Kidney epithelial cell (primary cell): ENCODE data around the gene CCNG2. TPM values are rescaled to one million over a fixed set of nuclear protein-coding genes. Genes with fewer than 3 reads are reported as not detected.

ENCODE experiments used
- DNase-seq: peaks from one replicate; pipeline ENCODE4 v3.0.0-alpha.2; 2010; ENCODE audit warnings: low read depth
- H3K27me3 ChIP-seq: 2 replicates; pipeline ENCODE4 v1.6.0; 2011; ENCODE audit warnings: low read length; ENCODE audit not compliant: control insufficient read depth, insufficient read depth
- H3K36me3 ChIP-seq: 2 replicates; pipeline ENCODE4 v1.5.1; 2011; ENCODE audit warnings: low read length; ENCODE audit not compliant: control insufficient read depth, insufficient read depth
- H3K4me3 ChIP-seq: 2 replicates; pipeline ENCODE4 v1.5.1; 2011; ENCODE audit warnings: low read depth, mild to moderate bottlenecking, control low read depth, low read length
- CTCF ChIP-seq: IDR thresholded peaks from 2 replicates; pipeline ENCODE4 v1.5.1; 2011; ENCODE audit warnings: mild to moderate bottlenecking, moderate library complexity, low read length, control low read depth, inconsistent platforms; ENCODE audit not compliant: insufficient read depth, poor library complexity, severe bottlenecking
- total RNA-seq: library from RNA; depleted of rRNA; stranded (reverse); fragments of >200 nt; gene quantifications from 2 replicates; pipeline ENCODE4 v1.2.3, GENCODE V29; 2015

The CCNG2 gene
- total RNA-seq, 1 donor from 2014 or later: 27.1 TPM

- H3K27me3 ChIP-seq: no peaks in the 10 kb centered on the region
- H3K4me3 ChIP-seq: no peak overlapping the region
- TF ChIP-seq CTCF: no peak
- DNase-seq: no peak
- H3K36me3 ChIP-seq: no peaks in the 10 kb centered on the region
Observed at GRCh38 chr4:77183777-77184420, 26.9 kb downstream of the CCNG2 start.

- Histone ChIP-seq H3K27me3 (no peaks in the 10 kb centered on the region), H3K36me3 (no peaks in the 10 kb centered on the region), H3K4me3 (no peak overlapping the region)
- no peak for DNase-seq
- TF ChIP-seq CTCF: no peak
Observed at GRCh38 chr4:77184974-77185373, 28.0 kb downstream of the CCNG2 start.

- Histone ChIP-seq H3K4me3 (no peak overlapping the region), H3K27me3 (no peaks in the 10 kb centered on the region), H3K36me3 (no peaks in the 10 kb centered on the region)
- TF ChIP-seq CTCF: no peak
- no peak for DNase-seq
Observed at GRCh38 chr4:77185686-77186085, 28.7 kb downstream of the CCNG2 start.

GRCh38 chr4:77187322-77187721 lies 30.3 kb downstream of the CCNG2 start:
- no peak for TF ChIP-seq CTCF
- Histone ChIP-seq H3K27me3 (no peaks in the 10 kb centered on the region), H3K4me3 (no peak overlapping the region), H3K36me3 (no peaks in the 10 kb centered on the region)
- no peak for DNase-seq

- DNase-seq: no peak
- Histone ChIP-seq H3K27me3 (no peaks in the 10 kb centered on the region), H3K4me3 (no peak overlapping the region), H3K36me3 (no peaks in the 10 kb centered on the region)
- no peak for TF ChIP-seq CTCF
Observed at GRCh38 chr4:77188498-77189220, 31.7 kb downstream of the CCNG2 start.
